ENCODE results near the gene MMS19.

DNA sequence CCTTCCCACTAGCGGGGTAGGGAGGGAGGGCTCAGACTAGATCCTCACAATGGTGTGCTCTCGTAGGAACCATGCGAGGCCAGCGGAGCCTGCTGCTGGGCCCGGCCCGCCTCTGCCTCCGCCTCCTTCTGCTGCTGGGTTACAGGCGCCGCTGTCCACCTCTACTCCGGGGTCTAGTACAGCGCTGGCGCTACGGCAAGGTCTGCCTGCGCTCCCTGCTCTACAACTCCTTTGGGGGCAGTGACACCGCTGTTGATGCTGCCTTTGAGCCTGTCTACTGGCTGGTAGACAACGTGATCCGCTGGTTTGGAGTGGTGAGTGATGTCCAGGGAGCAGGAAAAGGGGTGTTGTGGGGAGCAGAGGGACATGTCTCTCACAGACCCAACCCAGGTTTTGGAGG is 46.6 kb downstream of the MMS19 start:
- TF ChIP-seq POLR2AphosphoS5 (IDR thresholded peaks at IDR 0.05; ENCODE audit: low read depth, low read length) (no peak), TAF1 (IDR thresholded peaks at IDR 0.05; ENCODE audit: borderline replicate concordance, insufficient read depth, low read length) (no peak)

Measured in PFSK-1 (cell line).